Hepatic stellate cell (primary cell): ENCODE data around the gene RPH3AL.
"Not testable (repeated sequence)": the region's sequence is repeated elsewhere in the genome, so short reads cannot be mapped to it uniquely, and the experiment has no call there.

Experiments
- DNase-seq: peaks from one replicate; pipeline ENCODE4 v3.0.0; 2011; ENCODE audit warnings: low spot score

Gene RPH3AL

DNA sequence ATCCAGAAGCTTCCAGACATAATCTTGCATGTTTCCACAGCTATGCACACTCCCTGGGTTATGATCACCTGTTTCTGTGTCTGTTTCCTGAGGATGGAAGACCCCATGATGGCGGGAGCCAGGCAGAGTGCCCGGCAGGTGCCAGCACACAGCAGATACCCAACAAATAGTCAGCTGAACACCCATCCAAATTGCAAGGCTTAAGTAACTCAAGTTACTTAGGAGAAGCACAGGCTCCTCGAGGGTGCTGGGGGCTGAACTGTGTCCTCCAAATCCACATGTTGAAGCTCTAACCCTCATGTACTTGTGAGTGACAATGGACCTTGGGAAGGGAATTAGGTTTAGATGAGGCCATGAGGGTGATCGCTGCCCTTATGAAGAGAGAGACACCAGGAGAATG, 91.7 kb downstream of the RPH3AL start:
- DNase-seq = no peak

DNA sequence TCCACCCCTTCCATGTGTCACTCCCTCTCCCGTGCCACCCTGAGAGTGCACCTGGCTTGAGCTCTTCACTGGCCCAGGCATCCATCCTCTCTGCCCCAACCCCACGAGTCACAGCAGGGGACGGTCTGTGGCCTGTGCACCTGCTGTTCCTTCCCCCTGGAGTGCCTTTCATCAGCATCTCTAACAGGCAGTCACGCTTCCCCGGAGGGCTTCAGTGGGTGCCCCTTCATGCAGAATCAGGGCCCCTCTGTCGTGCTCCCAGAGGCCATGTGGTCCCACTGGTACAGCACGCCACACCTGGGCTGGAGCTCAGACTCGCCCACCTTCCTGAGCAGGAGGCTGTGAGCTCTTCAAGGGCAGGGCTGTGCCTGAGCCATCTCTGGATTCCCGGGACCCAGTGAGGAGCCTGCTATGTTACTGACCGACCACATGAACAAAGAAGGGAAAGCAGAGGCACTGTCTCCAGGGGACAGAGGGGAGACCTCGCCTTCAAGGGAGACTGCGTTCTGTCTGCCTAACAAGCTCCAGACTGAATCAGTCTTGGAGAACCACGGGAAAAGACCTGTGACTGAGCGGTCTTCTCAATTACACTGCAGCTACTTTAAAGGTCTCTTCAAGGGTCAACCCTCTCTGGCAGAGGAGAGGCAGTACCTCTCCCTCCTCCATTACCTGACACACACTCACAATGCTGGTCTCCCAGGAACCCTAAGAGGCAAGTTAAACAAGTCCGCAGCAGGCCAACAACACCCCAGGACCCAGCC, 92.4 kb downstream of the RPH3AL start:
- no peak for DNase-seq

DNA sequence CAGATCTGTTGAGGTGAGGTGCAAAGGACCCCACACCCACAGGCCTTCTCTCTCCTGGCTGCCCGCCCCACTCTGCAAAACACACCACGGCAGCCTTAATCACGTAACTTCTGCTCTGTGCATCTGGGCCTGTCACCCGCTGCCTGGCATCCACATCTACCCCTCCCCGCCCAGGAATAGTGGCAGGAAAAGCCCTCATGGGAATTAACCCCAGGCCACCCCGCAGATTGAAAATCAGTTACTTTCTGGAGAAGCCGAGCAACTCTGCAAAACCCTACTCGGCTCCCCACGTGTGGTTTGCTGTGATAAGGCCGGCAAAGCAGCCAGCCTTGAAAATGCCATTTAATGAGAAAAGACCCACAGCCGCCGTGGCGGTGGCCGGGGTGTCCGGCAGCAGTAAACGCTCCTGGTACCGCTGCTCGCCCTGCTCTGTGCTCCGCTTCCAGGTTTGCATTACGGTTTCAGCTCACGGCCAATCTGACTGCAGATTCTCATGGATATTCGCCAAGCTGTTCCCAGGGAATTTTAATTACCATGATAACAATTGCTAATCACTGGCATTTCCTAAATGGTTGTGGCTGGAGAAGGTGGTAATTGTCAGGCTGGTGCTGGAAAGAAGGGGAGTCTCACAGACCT, 93.1 kb downstream of the RPH3AL start:
- no peak for DNase-seq

DNA sequence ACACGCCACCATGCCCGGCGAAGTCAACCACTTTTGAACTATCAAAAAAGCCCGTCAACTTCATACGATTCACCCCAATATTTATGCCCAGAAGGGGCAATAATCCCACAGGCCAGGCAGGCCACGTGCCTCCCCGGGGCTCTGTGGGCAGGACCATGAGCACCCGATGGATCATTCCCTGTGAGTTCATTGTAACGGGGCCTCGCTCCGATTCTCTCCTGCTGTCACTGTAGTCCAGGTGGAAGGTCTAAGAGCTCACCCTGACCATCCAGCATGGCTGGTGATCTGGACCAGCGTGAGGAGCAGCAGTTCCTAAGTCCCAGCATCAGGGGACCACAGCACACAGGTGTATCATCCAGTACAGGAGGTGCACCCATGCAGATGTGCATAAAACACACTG, 93.7 kb downstream of the RPH3AL start:
- DNase-seq = no peak

DNA sequence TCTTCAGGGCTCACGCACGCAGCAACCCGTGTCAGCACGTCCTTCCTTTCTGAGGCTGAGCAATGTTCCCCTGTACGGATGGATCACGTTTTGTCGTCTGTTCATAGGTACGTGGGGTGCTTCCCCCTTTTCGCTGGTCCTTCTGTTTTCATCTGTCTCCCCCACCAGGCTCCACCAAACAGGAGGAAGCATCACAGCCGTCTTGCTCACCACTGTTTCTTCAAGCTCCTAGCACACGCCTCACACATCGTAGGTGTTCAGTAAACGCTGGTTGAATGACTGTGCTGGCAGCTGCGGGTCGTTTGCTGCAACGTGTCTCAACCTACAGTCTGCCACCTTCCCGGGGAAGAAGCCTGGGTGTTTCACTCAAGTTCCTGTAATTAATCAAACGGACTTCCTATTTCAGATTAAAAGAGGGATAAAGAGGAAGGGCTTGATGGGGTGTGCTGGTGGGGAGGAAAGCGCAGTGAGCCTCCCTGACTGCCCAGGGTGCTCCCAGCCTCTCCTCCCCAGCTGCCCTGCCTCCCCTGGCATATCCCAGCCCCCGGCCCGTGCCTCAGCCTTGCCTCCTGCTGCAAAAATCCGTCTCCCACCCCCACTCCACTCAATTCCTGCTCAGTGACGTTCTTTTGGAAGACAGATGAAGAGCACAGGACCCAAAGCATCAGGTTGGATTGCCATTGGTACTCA, 94.4 kb downstream of the RPH3AL start:
- DNase-seq = no peak

DNA sequence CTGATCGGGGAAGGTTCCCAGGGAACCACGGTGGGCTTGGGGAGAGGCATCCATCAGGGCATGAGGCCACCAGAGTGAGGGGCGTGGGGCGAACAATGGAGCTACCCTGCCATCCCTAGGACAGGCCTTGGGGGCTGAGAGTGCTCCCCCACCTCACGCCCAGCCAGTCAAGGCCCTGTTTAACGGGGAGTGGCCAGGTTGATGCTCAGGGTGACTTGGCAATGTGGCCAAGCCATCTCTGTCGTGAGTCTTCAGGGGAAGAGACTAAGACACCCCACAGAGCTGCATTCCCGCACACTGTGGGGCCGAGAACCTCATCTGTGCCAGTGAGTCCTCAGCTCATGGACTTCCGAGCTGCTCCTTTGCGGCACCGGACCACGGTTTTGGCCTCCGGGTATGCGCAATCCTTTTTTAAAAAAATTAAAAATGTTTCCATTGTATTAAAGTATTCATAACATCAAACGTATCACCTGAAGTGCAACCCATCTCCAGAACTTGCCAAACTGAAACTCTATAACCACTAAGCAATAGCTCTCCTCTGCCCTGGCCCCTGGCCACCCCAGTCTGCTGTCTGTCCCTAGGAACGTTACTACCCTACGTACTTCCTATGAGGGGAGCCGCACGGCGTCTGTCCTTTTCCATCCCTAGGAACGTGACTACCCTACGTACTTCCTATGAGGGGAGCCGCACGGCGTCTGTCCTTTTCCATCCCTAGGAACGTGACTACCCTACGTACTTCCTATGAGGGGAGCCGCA, 99.3 kb downstream of the RPH3AL start:
- DNase-seq = no peak

DNA sequence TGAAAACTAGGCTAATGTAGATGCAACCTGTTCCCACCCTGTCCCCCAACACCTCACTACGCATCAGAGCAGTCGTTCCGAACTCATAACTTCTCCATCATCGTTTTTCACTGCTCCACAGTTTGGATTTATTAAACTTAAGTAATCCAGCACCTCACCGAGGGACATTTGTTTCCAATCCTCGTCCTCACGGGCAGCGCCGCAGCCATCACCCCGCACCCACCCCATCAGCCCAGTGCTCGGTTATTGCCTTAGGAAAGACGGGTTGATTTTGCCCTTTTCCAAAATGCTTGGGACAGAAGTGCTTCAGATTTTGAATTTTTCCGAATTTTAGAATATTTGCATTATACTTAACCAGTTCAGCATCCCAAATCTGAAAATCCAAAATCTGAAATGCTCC, 100.2 kb downstream of the RPH3AL start:
- no peak for DNase-seq

DNA sequence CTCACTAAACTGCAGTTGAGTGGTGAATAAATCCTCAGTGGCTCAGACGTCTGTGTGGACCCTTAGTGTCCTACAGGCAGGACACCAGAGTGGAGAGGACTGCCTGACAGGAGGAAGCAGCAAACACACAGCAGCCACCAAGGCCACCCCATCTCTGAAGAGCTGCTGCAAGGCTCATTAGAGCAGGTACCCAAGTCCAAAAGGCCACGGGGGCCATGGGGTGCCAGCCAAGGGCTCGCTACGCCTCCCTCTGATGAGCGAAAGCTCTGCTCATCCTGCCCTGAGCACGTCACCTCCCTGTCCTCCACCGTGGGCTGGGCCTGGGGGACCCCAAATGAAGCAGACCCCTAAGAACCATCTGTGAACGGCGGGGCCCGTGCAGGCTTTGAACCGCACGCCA, 101.1 kb downstream of the RPH3AL start:
- no peak for DNase-seq

DNA sequence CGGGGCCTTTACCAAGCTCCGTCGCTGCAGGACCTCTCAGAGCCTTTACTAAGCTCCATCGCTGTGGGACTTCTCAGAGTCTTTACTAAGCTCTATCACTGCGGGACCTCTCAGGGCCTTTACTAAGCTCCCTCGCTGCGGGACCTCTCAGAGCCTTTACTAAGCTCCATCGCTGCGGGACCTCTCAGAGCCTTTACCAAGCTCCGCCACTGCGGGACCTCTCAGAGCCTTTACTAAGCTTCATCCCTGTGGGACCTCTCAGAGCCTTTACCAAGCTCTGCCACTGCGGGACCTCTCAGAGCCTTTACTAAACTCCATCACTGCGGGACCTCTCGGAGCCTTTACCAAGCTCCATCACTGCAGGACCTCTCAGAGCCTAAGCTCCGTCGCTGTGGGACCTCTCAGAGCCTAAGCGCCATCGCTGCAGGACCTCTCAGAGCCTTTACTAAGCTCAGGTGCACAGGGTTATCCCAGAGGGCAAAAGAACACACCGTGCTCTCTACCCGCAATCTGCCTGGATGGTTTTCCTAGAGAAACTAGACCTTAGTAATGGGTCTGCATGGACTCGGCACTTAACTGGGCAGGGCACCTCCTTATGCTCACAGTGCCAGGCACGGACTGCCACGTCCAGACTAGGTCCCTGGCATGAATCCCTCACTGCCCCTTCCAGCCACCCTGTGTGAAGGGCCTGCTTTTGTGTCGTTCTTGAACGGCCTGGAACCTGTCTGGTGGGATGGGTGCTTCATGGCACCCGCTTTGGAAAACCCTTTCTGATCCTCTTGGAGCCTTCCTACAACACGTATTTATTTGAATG, 101.9 kb downstream of the RPH3AL start:
- DNase-seq = no peak

DNA sequence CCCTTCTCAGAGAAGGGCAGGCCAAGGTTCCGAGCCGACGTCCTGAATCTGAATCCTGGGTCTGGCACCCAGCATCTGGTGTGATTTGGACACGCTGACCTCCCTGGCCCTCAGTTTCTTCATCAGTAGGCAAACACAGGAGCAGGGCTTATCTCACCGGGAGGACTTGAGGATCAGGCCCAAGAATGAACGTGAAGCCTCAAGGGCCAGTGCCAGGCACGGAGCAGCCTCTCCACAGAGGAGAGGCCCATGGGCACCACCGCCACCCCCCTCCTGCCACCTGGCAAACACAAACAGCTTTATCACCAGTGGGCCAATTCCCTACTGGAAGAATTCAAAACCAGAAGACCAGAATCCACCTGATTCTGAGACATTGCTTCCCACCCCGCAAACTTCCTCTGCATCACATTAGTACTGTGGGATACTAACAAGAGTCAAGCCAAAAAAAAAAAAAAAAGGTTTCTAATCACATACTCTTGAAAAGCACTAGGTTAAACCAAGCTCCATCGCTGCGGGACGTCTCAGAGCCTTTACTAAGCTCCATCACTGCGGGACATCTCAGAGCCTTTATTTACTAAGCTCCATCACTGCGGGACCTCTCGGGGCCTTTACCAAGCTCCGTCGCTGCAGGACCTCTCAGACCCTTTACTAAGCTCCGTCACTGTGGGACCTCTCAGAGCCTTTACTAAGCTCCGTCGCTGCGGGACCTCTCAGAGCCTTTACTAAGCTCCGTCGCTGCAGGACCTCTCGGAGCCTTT, 103.2 kb downstream of the RPH3AL start:
- no peak for DNase-seq

DNA sequence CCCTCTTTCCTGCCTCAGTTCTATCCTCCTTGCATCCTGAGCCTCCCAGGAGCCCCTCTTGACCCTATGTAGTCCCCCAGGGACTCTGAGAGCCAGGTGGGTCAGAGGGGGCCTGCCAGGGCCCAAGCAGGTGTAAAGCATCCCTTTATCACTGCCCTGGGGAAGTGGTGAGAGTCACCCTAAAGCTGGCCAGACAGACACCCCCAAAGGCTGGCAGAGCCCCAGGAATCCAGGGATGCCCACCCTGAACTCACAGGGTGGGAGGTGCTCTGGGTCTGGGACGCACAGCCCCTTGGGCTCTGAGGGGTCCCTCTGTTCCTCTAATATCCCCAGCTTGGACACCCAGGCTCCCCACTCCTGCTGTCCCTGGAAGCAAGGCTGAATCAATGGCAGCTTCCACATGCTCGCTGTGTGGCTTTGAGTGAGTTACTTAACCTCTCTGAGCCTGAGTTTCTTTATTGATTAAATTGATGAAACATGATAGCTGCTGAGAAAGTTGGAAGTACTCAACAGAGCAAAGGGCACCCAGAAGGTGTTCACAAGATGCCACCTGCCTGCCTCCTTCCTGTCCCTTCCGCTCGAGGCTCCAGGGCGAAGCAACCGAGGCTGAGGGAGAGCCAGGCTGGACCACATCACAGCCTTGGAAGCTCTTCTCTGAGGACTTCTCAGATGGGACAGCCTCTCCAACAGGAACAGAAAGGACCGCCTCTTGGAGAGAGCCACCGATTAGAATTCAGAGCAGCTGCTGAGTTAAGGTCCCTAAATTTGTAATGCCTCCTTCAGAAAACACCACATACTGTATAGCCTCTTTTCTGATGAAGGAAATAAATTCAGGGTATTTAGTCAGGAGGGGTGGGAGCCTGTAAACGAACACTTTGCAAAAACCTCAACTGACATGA, 104.0 kb downstream of the RPH3AL start:
- DNase-seq = no peak

DNA sequence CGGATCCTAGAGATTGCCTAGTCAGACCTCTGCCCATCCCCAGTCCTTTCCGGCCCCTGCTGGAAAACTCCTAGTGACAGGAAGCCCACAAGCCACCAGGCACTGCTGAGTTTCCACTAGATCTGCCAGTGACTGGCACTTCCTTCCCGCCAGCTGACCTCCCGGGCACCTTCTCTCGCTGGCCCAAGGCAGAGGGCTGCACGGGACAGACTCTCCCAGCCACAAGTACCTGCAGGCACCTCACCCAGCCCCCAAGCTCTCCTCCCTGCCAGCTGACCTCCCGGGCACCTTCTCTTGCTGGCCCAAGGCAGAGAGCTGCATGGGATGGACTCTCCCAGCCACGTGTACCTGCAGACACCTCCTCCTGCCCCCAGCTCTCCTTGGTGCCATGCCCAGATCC, 104.8 kb downstream of the RPH3AL start:
- DNase-seq = no peak

DNA sequence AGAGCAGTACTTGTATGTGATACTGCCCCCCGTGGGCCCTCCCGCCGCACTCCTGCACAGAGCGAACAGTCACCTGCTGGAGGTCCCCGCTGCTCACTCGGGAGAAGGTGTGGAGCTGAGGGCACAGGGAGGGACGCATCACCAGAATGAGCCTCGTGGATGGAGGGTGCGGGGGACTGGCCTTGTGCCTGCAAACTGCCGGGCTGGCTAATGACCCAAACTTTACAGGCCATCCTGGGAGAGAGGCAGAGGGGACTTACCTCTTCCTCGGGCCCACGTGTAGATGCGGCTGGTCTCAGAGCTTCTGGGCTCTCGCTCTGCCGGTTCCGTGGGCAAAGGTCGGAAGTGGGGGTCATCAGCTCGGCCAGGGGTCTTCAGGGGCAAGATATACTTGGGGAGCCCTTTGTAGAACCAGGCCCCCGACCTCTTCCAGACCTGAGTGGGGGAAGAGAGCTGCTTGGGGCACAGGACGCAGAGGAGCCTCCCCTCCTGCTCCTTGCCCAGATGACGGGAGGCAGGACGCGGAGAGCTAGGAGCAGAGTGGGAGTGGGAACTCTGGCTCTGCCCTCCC, 105.7 kb downstream of the RPH3AL start:
- no peak for DNase-seq

DNA sequence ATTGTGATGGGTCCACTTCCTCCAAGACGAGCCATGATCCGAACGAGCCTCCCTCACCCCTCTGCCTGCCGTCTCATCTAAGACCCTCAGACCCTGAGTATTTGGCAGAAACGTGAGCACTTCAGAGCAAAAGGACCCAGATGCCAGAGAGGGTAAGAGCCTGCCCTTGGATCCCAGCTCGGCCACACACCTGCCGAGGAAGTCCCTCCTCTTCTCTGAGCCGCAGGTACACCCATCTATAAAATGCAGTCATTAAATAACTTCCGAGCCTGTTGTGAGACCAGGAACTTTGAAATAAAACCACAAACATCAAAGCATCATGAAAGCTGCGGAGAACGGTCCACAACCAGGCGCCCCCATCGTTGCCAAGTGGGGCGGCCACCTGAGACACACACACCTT, 106.4 kb downstream of the RPH3AL start:
- no peak for DNase-seq

DNA sequence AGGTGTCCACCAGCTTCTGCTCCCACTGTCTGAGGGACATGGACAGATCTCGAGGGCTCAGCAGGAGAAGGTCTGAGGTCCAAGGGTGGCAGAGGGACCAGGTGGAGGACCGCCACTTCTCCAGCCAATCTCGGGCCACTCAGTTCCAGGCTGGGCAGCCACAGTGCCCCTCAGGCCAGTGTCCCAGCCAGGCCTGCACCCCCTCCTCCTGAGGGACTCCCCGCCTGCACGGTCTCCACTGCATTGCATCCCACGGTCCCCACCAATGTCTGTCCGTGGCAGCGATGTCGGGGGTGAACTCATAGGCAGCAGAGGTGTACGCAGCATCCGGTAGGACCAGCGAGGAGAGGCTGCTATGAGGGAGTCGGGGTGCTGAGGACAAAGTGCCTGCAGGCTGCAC, 107.0 kb downstream of the RPH3AL start:
- no peak for DNase-seq

DNA sequence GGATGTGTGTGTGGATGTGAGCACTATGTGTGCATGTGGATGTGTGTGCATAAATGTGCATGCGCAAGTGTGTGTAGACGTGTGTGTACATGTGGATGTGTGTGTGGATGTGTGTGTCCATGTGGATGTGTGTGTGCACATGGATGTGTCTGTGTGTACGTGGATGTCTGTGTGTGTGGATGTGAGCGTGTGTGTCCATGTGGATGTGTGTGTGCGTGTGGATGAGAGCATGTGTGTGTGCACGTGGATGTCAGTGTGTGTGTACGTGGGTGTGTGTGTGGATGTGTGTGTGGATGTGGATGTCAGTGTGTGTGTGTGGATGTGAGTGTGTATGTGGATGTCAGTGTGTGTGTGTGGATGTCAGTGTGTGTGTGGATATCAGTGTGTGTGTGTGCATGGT, 107.6 kb downstream of the RPH3AL start:
- no peak for DNase-seq

DNA sequence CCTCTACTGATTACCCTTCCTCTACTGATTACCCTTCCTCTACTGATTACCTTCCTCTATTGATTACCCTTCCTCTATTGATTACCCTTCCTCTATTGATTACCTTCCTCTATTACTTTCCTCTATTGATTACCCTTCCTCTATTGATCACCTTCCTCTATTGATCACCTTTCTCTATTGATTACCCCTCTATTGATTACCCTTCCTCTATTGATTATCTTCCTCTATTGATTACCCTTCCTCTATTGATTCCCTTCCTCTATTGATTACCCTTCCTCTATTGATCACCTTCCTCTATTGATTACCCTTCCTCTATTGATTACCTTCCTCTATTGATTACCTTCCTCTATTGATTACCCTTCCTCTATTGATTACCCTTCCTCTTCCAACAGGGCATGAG, 108.7 kb downstream of the RPH3AL start:
- DNase-seq = not testable (repeated sequence)

DNA sequence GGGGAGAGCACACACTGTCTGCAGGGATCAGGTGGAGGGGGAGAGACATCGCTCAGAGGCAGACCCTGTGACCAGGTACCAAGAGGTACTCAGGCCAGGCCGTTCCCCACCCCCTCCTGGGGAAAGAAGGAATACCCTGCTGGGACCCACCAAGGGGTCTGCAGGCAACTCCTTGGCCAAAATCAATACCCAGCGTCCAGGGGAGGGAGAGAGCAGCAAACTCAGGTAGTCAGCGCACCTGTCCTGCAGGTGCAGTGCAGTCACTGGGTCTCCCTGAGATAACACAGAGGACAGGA, 113.7 kb downstream of the RPH3AL start:
- no peak for DNase-seq

DNA sequence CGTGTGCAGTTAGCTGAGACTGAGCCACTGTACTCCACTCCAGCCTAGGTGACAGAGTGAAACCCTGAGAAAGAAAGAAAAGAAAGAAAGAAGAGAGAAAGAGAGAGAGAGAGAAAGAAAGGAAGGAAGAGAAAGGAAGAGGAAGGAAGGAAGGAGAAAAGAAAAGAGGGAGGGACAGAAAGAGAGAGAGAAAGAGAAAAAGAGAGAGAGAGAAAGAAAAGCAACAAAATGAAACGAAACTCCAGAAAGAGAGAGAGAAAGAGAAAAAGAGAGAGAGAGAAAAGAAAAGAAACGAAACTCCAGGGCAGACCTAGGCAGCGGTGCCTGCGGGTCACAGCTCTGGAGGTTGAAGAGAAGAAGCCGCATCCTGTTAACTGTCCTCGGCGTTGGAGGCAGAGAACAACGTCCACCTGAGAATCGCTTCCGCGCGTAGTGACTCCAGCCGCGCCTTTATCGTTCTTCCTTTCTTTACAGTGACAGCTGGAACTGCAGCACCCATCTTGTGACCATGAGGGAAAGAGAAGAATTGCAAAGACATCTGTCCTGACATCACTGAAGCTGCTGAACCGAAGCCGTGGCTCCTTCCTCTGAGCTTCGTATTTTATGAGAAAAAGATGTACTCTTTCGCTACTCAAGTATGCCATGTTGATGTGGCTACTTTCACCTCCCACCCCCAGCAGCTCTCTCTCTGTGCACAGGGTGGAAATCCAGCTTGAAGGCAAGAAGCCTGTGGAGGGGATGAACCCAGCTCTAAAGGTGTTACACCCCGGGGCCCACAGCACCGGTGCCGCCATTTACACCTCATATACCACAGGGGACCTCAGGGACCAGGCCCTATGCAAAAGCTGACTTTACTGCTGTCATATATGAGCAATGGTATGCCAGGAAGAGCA, 114.3 kb downstream of the RPH3AL start:
- DNase-seq = no peak
